GM19438 (cell line): ENCODE data around the gene LRP2.
"Not testable (repeated sequence)": the region's sequence is repeated elsewhere in the genome, so short reads cannot be mapped to it uniquely, and the experiment has no call there.

ENCODE experiments used
- ATAC-seq: cut with Tn5 transposase; IDR thresholded peaks from one replicate; pipeline ENCODE4 v1.9.1; 2021; ENCODE audit warnings: low read depth; ENCODE audit not compliant: unreplicated experiment

Gene LRP2

DNA sequence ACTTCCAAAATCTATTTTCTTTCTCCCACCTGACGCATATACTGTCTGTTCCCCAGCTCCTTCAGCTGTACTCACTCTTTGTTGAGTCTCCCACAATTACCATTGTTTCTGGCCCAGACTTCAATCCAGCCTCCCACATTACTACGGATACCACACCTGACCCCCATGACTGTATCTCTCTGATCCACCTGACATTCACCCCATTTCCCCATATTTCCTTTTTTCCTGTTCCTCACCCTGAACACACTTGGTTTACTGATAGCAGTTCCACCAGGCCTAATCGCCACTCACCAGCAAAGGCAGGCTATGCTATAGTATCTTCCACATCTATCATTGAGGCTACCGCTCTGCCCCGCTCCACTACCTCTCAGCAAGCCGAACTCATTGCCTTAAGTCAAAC lies 228.1 kb downstream of the LRP2 start:
- ATAC-seq = not testable (repeated sequence)

DNA sequence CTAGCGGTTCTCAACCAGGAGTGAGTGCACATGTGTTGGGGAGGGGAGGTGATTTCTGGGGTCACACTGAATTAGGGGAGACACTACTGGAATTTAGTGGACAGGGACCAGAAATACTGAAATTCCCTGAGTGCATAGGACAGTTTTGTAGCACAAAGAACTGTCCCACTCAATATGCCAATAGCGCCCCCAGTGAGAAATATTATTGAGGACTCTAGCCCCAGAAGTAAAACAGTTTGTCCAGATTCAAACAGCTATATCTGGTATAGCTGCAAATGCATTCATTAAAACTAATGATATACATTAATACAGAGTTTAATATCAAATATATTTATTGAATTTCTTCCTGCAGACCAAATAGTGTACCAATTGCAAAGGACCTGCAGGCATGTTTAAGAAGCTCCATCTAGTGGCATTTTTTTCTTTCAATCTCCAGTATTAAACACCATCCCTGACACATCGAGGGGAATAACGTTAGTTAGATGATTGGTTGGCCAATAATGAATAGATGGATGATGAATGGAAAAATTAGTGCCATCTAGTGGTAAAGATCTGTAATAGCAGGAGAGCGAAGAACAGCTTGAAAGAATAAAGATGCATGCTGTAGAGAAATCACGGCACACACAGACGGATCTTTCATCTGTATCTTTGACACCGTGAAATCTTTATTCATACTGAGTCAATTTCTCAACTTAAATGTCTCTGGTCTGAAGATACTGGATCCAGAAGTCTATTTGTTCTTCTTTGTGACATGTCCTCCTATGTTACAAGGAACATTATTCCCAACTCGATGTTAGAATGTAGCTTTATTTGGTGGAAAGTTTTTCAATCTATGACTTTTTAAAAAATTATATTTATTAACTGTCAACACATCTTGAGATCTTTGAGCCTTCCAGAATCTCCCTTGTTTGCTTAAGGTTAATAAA lies 230.5 kb downstream of the LRP2 start:
- peak; percentile 77 for ATAC-seq

DNA sequence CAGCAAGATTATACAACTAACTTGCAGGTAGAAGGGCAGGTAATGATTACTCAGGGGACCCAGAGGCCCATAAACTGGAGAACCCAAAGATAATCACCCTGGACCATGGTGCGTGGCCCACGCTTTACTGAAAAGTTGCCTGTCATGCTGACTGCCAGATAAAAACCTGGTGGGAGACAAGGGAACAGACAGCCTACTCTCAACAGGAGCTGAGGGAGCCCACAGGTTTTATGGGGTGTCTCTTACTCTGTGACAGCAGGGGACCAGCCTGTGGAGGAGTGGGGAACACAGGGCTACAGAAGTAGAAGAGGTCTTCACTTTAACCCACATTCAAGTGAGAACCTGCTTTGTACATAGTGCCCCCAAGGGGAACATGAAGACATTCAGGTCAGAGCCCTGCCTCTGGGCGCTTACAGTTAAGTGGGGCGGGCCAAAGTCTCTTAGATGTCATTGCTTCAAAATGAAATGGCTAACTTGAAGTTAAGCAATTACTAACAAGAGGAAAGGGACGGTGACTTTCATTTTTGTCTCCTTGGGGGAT lies 232.6 kb downstream of the LRP2 start:
- ATAC-seq = no peak

DNA sequence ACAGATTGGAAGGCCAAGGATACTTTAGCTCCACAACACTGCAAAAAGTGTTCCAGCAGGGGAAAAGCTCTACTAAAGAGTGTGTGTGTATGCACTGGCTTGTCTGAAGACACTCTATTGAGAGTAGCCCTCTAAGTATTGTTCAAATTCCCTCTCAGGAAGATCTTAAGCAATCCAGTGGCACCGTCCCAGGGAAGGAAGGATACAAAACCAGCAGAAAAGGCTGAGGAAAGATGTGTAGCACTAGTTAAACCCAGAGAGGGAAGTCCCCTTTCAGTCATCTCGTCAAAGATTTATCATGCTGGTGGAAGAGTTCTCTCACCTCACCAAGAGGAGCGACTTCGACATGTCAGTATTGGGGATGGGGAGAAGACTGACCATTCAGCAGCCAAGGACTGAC lies 242.5 kb downstream of the LRP2 start:
- ATAC-seq = no peak

DNA sequence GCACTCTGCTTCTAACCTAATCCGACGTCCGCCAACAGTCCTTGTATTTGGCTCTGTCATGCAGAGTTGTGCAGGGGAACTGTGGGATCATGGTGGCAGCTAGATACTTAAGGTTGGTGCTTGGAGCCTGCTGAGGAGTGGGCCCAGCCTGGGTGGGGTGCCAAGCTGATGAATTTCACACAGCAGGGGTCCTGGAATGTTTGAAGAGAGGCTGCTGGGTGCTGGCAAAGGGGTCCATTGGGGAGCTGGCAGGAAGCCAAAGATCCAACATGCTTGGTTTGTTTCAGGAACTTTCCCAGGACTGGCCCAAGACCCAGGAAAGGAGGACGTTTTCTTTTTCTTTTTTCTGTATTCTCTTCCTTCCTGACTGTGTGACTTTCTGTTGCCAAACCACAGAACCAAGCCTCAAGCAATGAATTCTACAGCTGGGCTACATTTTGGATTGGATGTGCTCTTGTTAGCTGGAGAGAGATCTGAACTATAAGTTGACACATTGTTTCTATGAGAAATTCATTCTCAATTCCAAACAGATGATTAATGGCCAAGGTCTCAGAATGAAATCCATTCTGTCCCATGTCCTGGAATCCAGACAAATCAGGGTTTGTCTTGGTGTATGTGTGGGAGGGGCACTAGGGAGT lies 243.1 kb downstream of the LRP2 start:
- ATAC-seq = no peak

DNA sequence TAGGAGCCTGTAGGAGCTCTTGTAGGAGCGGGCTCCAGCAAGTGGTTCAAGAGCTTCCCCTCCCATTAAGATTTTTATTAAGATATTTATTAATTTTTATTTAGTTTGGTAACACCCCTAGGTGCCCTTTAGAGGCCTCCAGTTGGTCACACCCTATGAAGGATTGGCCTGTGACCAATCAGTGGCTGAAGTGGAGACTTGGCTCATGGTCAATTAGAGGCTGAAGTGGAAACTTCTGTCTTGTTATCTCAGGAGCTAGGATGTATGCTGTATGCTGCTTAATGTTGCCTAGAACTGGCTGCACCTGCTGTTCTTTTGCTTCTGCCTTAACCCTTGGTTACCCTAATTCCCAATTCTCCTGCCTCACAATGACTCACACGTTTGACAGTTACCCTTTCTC lies 244.3 kb downstream of the LRP2 start:
- no peak for ATAC-seq

DNA sequence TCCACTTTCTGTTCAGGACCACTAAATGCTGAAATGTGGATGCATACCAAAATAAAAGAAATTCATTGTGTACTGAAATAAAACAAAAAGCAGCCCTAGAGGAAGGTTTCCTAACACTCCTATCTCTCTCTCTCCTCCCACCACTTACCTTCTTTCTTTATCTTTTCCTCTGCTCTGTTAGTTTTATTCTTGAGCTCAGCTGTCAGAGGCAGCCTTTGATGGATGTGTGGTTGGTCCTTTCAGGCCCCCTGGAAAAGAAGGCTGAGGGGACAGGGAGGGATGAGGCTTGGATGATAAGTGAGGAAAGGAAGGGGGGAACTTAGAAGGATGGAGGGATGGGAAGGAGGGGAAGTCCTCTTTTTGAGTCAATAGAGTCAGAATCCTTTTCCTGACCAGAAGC lies 245.3 kb downstream of the LRP2 start:
- ATAC-seq = no peak

DNA sequence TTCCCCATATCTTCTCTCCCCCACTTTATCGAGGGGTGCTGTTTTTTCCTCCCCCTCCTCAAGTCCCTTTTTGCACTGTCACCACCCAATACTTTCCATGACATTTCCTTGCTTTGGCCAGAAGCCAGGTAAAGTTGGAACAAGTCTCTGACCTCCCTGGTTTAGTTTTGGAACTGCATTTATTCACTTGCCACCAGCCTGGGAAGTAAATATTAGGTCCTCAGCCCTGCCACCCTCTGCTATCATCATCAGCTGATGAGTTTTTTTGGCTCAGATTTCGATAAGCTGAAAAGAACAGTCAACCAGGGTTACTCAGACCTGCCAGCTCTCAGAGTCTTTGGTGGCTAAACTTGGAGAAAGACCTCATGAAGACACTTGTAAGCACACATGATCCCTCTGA lies 246.0 kb downstream of the LRP2 start:
- no peak for ATAC-seq

DNA sequence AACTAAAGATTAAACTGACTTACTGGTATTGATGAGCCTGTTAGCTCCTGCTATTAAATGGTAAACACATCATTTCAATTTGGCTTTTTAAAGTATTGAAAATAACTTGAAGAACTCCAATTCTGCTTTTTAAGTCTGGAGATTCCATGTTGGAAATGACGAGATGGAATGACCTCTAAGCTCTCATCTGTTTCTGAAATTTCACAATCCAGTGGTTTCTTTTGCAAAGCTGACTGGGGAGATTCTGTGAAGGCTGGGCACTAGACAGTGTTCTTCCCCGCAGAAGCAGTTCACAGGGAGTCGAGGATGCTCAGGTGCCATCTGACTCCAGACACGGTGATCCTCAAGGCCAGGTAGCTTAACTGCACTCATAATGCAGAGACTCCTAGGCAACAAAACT lies 248.3 kb downstream of the LRP2 start:
- no peak for ATAC-seq

DNA sequence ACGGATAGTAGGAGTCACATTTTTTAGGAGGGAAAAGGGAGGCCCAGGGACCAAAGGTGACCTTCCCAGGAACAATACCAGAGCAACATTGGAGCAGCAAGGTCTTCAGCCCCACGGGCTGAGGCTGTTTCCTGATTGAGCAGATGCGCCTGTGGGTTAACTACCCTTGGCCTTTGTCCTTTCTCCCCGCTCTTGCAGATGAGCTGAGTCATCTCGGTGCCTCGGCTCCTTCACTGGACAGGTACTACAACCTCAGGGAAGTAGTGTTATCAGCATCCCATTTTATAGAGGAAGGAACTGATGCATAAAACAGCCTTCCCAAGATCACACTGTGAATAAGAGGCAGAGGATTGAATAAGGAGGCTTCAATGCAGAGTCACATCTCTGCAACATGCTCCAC lies 249.5 kb downstream of the LRP2 start:
- ATAC-seq = no peak

DNA sequence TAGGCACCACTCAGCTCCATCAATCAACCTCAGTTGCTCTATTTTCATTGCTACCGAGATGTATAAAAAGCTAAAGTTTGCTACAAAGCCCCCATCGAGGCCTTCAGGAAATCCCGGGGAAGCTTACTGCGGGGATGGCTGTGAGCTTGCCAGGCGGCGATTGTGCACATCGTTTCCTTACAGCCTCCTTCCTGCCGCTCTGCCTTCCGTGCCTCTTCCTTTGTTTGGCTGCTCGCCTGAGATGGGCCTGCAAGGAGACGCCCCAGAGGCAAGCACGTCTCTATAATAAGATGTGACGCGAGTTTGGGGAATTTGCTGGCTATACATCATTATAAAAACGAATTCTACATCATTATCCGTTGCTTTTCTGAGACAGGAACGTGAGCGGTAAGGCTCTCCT lies 251.4 kb downstream of the LRP2 start:
- no peak for ATAC-seq

DNA sequence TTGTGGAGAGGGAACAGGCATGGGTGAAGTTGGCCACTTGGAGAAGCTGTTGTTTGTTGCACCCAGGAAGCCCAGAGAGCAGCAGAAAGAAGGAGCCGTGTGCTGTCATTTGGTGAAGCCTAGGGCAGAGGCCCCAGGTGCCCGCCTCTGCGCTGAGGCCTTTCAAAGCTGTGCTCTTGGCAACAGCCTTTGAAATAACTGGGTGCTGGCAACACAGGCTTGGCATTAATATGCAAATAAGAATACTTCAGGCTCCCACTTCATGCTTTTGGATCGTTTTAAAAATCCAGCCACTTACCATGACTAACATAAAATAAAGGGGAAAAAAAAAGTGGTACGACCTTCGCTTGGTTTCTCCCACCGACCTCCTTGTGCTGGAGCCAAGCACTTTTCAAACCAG lies 251.9 kb downstream of the LRP2 start:
- ATAC-seq = no peak

DNA sequence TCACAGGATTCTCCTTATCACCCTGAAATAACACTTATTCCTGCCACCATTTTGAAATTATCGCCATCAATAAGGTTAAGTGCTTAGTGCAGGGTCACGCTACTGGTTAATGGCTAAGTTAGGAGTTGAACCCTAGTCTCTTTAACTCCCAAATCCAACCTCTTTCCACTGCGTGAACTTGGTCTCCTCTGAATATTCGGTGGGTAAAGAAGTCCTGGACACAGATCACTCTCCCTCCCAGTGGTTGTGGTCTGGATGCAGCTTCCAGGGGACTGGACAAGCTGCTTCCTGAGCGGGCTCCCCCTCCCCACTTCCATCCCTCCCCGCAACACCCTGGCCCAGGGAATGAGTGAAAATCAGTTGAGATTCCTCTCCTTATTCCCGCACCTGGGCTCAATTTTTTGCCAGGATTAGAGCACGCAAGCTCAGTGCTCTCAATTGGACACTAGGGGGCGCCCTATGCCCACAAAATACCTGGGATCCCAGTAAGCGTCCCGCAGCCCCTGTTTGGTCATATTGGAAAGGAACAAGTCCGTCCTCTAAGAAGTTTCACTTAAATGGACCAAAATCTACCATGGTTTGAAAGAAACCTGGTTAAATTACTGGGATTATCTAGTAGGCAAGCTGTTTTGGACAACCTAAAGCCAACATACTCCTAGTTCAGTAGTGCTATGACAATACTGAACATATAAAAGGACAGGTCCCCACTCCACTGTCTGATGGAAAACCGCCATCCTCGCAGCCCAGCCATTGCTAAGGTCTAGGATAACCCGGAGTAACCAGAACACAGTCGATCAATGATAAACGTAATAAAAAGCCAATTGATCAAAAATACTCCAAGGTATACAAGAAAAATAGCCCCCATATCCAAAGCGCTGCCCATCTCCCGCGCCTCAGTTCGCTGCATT lies 252.6 kb downstream of the LRP2 start:
- ATAC-seq = no peak

DNA sequence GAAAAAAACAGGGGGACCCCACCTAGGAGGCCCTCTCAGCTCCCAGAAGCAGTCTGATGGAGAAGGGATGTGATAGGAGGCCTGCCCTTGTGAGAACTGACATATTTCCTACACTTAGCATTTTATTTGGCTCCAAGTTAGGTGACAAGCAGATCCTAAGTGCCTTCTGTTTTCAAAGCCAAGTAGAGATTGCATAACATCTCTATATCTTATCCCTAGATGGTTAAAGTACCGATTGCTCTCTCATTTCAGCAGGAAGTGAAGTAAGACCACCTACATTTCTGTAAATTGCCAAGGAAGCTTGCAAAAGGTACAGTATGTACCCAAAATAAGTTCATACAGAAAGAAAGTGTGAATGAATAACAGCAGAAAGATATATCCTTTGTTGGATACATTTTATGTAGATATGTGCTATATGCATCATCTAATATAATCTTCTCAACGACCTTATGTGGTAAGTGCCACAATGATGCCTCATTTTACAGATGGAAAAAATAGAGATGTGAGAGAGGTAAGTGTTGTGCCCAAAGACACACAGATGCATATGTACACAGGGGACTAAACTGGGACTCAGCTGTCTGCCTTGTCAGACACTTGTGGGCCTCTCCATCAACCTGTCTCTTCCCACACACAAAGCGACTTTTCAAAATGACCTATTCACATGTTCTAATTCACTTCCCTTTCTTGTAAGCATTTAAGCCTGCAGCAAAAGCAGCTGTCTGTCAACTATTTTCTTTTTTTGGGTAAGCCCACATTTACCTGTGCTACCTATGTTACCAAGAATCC lies 254.0 kb downstream of the LRP2 start:
- ATAC-seq = no peak

DNA sequence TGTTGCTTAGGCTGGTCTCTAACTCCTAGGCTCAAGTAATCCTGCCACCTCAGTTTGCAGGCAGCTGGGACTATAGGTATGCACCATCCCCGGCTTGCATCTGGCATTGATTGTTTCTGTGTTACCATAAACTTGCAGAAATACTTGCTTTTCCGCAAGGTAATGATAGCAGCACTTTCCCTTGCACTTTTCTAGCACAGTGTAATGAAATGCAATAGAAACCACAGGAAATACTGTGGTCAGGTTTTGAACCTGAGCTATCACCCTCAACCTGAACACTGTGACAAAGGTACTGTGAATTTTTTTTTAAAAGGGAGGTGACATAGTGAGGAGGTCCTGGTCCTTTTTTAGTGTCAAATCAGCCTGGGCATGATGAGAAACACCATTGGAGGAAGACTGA lies 254.7 kb downstream of the LRP2 start:
- peak; percentile 93 for ATAC-seq

DNA sequence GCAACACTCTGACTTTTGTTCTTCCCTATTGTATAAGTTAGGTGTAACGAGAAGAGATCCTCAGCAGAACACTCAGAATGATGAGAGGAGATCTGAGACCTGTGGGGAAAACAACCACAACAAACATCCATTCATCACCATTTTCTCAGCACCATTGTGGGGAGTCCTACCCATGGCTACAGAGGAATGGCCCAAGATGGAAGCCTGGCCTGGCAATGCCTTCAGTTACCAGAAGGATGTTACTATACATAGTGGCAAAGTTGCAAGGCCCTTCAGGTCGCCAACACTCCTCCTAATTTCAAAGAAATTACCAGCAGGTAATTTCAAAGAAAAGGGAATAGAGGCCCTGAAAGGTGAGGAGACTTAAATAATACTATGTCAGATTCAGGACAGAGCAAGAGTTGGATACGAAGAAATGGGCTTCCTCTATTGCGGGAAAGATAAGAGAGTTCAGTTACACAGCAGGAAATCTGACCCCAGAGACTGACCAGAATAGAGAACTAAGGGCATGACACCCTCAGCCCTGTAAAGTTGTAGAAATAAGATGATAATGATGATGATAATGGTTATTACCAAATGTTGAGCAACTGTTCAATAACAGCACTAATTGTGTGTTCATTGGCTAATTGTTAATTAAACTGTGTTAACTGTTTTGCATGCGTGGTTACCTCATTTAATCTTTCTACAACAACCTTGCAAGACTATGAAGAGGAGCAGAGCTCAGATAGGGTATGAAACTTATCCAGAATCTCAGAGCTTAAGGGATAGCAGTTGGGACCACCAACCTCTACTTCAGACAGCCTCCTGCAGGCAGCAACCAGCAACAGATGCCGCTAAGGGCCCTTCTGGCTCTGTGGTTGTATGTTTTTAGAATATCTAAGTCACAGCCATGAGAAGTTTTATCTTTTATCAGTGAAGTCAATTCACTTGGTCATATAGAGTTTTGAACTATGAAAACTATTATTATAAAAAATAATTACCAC lies 255.5 kb downstream of the LRP2 start:
- no peak for ATAC-seq

DNA sequence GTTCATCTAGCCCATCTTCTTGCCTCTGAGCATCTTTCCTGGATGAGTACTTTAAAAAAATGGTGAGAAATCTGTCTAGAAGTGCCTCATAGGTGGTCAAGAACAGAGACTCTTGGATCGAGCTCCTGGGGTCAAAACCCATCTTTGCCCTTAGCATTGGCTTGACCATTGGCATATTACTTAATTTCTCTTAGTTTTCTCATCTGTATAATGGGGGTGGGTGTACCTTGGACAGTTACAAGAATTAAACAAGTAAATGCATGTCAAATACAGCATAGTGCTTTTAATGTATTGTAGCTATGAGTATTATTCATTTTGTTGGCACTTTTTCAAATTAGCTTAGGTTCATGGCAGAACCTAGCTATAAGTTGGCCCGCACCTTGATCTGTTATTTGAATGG lies 256.2 kb downstream of the LRP2 start:
- no peak for ATAC-seq

DNA sequence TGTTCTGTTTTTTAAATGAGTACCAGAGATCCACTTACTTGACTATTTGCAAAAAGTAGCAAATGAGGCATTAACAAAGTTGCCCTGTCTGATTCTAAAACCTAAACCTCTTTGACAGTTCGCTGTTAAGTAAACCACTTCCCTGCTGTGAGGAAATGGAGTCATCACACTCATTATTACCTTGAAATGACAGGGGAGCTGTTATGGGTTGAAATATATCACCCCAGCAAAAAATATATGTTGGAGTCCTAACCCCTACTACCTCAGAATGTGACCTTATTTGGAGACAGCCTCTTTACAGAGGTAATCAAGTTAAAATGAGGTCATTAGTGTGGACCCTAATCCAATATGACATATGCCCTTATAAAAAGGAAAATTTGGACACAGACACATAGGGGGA lies 256.9 kb downstream of the LRP2 start:
- ATAC-seq = no peak

DNA sequence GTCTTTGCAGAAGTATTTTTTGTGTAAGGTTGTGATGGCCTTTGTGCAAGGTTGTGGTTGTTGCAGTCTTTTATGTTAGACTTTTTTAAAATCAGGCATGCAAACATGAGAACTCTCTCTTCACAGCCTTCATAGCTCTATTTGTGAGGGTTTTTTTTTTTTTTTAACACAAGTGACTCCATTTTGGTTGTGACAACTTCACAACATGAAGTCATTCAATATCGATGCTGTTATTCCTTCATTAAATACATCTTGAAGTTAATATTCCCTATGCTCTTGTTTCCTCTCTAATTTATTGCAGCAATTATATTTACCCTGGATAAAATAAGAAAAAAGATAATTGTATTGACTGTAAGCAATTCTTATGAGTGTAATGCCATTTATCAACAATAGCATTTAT lies 257.5 kb downstream of the LRP2 start:
- no peak for ATAC-seq
